Glutamatergic neuron (in vitro differentiated cells): ENCODE data around the gene CCZ1. TPM values are rescaled to one million over a fixed set of nuclear protein-coding genes. Genes with fewer than 3 reads are reported as not detected.
"Not testable (repeated sequence)": the region's sequence is repeated elsewhere in the genome, so short reads cannot be mapped to it uniquely, and the experiment has no call there.

Experiments used
- DNase-seq: peaks from one replicate; pipeline ENCODE4 v3.0.0; 2022
- H3K27ac Mint-ChIP-seq: one replicate; pipeline ENCODE4 v1.8.0; 2020; ENCODE audit warnings: mild to moderate bottlenecking, mixed read lengths, inconsistent platforms; ENCODE audit not compliant: unreplicated experiment
- H3K27me3 Mint-ChIP-seq: one replicate; pipeline ENCODE4 v1.8.0; 2020; ENCODE audit warnings: mild to moderate bottlenecking, moderate library complexity, mixed read lengths, inconsistent platforms; ENCODE audit not compliant: unreplicated experiment
- H3K36me3 Mint-ChIP-seq: one replicate; pipeline ENCODE4 v1.8.0; 2020; ENCODE audit warnings: mild to moderate bottlenecking, mixed read lengths, inconsistent platforms; ENCODE audit not compliant: unreplicated experiment
- H3K4me1 Mint-ChIP-seq: one replicate; pipeline ENCODE4 v1.8.0; 2020; ENCODE audit warnings: mild to moderate bottlenecking, low read depth, mixed read lengths, inconsistent platforms; ENCODE audit not compliant: unreplicated experiment
- H3K4me3 Mint-ChIP-seq: one replicate; pipeline ENCODE4 v1.8.0; 2020; ENCODE audit warnings: mild to moderate bottlenecking, mixed read lengths, inconsistent platforms; ENCODE audit not compliant: unreplicated experiment
- H3K9me3 Mint-ChIP-seq: one replicate; pipeline ENCODE4 v1.8.0; 2020; ENCODE audit warnings: mild to moderate bottlenecking, moderate library complexity, mixed read lengths, inconsistent platforms; ENCODE audit not compliant: unreplicated experiment
- CTCF ChIP-seq: fragments of 200-600 bp; sonication (generic); IDR thresholded peaks from one replicate; pipeline ENCODE4 v1.5.0; 2021; ENCODE audit not compliant: partially characterized antibody, unreplicated experiment
- long read RNA-seq: library from polyadenylated mRNA; unstranded; transcript quantifications from one replicate; pipeline ENCODE4 v2.0.0, GENCODE V29; 2020; ENCODE audit not compliant: unreplicated experiment
- total RNA-seq: library from RNA; stranded (reverse); fragmentation: NEBNext Ultra II Directional; extraction: Animal tissue kit (Norgen Biotek cat#: 25700); gene quantifications from one replicate; pipeline ENCODE4 v1.2.1, GENCODE V29; 2021; ENCODE audit not compliant: unreplicated experiment

The CCZ1 gene
- total RNA-seq: 81.1 TPM
- long read RNA-seq, transcript CCZ1-201 (15 exons, 1,802 nt): major isoform, 16 of 18 reads
- long read RNA-seq, partial matches to known transcripts: 0 of 18 reads
- long read RNA-seq, other reads (novel, unspliced or antisense): 1 of 18 reads

GRCh38 chr7:5898480-5899224 is at the start of gene CCZ1:
CCZ1 (plus strand) TSS chr7:5898733; CDS start chr7:5898800, 67 bp downstream.
- not testable (repeated sequence) for H3K4me1 Mint-ChIP-seq, H3K9me3 Mint-ChIP-seq, H3K36me3 Mint-ChIP-seq, H3K27me3 Mint-ChIP-seq
- DNase-seq: peak; percentile 70
- H3K4me3 Mint-ChIP-seq: peak within 1 kb of the TSS; percentile 84
- peak within 1 kb of the TSS; percentile 78 for H3K27ac Mint-ChIP-seq

GRCh38 chr7:5850944-5851343 is 47.6 kb upstream of the CCZ1 start:
- no peak overlapping the region for H3K27ac Mint-ChIP-seq
- DNase-seq: no peak
- peaks cover 2% of the 10 kb centered on the region for H3K9me3 Mint-ChIP-seq
- H3K36me3 Mint-ChIP-seq: no peaks in the 10 kb centered on the region
- TF ChIP-seq CTCF: no peak
- H3K4me3 Mint-ChIP-seq: no peak overlapping the region
- H3K4me1 Mint-ChIP-seq: no peaks in the 10 kb centered on the region
- H3K27me3 Mint-ChIP-seq: peaks cover 2% of the 10 kb centered on the region

GRCh38 chr7:5854738-5855137 is 43.8 kb upstream of the CCZ1 start:
- Mint-ChIP-seq H3K4me3 (no peak overlapping the region), H3K27ac (no peak overlapping the region), H3K27me3 (peaks cover 2% of the 10 kb centered on the region), H3K9me3 (no peaks in the 10 kb centered on the region), H3K36me3 (no peaks in the 10 kb centered on the region), H3K4me1 (no peaks in the 10 kb centered on the region)
- no peak for DNase-seq
- no peak for TF ChIP-seq CTCF

- not testable (repeated sequence) for DNase-seq, H3K36me3 Mint-ChIP-seq, H3K27ac Mint-ChIP-seq, H3K4me1 Mint-ChIP-seq, H3K4me3 Mint-ChIP-seq, H3K27me3 Mint-ChIP-seq, H3K9me3 Mint-ChIP-seq
These were observed 41.4 kb upstream of the CCZ1 start for GRCh38 chr7:5857041-5857575.

- not testable (repeated sequence) for H3K27ac Mint-ChIP-seq, DNase-seq, H3K9me3 Mint-ChIP-seq, H3K36me3 Mint-ChIP-seq, H3K4me3 Mint-ChIP-seq, H3K27me3 Mint-ChIP-seq, H3K4me1 Mint-ChIP-seq
These were observed 40.0 kb upstream of the CCZ1 start for GRCh38 chr7:5858494-5858893.

GRCh38 chr7:5861281-5861680 is 37.3 kb upstream of the CCZ1 start:
- DNase-seq, H3K27me3 Mint-ChIP-seq, H3K27ac Mint-ChIP-seq, H3K9me3 Mint-ChIP-seq, H3K4me1 Mint-ChIP-seq, H3K36me3 Mint-ChIP-seq, H3K4me3 Mint-ChIP-seq: not testable (repeated sequence)

GRCh38 chr7:5862753-5863366 is 35.7 kb upstream of the CCZ1 start:
- not testable (repeated sequence) for DNase-seq, H3K9me3 Mint-ChIP-seq, H3K27me3 Mint-ChIP-seq, H3K4me3 Mint-ChIP-seq, H3K4me1 Mint-ChIP-seq, H3K27ac Mint-ChIP-seq, H3K36me3 Mint-ChIP-seq

GRCh38 chr7:5865279-5865931 is 33.1 kb upstream of the CCZ1 start:
- H3K27ac Mint-ChIP-seq, H3K36me3 Mint-ChIP-seq, H3K4me1 Mint-ChIP-seq, H3K9me3 Mint-ChIP-seq, H3K4me3 Mint-ChIP-seq, DNase-seq, H3K27me3 Mint-ChIP-seq: not testable (repeated sequence)
